NCI-H2227 (cell line): Measurements from ENCODE around the gene EML3.
"Not testable (repeated sequence)": the region's sequence is repeated elsewhere in the genome, so short reads cannot be mapped to it uniquely, and the experiment has no call there.

Source experiments
- DNase-seq: peaks from one replicate; lab custom pipeline; 2025; ENCODE audit not compliant: unreplicated experiment; lab: John Stamatoyannopoulos, UW

Gene EML3

GRCh38 chr11:62621567-62622470 is 9.2 kb upstream of the EML3 start, which contains the start of gene B3GAT3:
Gene B3GAT3, minus strand, starts transcription at chr11:62621986. Its CDS starts 39 bp downstream, at chr11:62621947.
- peak; percentile 99 for DNase-seq

DNA sequence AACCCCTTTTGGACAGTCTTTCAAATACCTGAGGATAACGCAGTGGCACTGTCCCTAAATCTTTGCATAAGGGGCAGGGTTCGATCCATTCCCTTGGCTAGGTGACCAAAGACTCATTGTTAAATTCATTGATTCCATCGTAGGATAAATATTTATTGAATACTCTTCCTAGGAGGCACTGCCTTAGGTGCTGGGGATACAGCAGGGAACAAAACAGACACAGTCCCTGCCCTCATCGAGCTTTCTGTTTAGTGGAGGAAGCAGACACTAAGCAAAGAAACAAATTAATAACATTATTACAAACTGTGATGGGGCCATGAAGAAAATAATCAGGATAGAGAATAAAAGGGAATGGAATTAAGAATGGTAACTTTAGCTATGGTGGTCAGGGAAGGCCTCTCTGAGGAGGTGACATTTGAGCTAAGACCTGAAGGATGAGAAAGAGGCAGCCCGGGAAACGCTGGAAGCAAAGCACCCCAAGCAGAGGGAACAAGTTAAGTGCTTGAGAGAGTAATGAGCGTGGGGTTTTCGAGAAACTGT is 8.5 kb upstream of the EML3 start:
- DNase-seq, result no peak

DNA sequence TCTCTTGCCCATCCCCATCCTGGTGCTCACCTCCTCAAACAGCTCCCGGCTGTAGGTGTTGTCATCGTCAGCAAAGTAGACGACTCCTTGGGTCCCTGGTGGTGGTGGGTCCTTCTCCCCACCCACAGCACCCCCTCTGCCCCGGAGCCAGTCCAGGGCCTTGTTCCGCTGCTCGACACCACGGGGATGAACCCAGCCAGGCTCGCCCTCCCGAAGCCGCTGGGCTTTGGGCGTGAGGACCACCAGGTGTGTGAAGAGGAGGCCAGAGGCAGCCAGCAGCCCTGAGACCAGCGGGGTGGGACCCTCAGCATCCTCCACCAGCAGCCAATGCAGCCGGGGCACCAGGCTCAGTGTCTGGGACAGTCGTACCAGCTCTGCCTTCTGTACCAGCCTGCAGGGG is 4.4 kb upstream of the EML3 start:
- not testable (repeated sequence) for DNase-seq

GRCh38 chr11:62615521-62615920 is 2.9 kb upstream of the EML3 start:
- DNase-seq, result no peak

GRCh38 chr11:62614275-62614674 is 1.7 kb upstream of the EML3 start:
- DNase-seq, result no peak

GRCh38 chr11:62613291-62613778 is 760 bp upstream of the EML3 start:
- DNase-seq, result no peak

GRCh38 chr11:62611705-62612365 is 740 bp downstream of the EML3 start:
- peak; percentile 60 for DNase-seq

- DNase-seq, result no peak
Observed at GRCh38 chr11:62610814-62611704, 1.5 kb downstream of the EML3 start.

DNA sequence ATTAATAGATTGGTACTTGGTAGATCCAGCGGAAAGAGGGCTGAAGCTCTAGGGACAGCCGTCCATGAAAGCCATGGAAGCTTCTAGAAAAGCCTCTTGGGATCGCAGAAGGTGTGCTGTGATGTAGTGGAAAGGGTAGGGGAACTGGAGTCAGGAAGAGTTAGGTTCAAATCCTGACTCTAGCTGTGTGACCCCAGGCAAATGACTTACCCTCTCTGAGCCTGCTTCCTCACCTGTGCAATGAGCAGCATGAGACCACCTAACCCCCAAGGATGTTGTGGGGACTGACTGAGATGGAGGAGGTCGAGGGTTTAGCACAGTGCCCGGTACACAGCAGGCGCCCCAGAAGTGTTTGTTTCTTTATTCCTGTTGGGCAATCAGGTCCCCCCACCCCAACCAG is 2.2 kb downstream of the EML3 start:
- DNase-seq, result no peak

GRCh38 chr11:62608776-62609175 is 3.8 kb downstream of the EML3 start:
- no peak for DNase-seq

GRCh38 chr11:62607714-62608113 is 4.9 kb downstream of the EML3 start:
- DNase-seq, result no peak

GRCh38 chr11:62605902-62606301 is 6.7 kb downstream of the EML3 start:
- DNase-seq, result no peak

DNA sequence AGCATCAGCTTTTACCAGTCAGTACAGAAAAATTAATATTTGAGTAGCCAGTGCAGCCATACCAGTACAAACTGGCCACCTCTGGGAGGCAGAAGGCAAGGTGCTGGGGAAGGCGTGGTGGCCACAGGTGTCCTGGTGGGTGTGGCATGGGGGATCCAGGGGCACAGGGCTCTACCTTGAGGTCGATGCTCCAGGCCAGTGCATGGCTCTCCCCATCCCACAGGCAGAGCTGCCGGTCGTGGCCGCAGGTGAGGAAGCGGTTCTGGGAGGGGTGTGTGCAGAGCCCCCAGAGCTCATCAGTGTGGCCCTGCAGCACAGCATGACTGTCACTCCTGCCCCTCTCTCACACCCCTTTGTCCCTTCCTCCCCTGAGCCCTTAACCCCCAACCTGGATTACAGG is 7.1 kb downstream of the EML3 start:
- no peak for DNase-seq

GRCh38 chr11:62604460-62605120 is 8.0 kb downstream of the EML3 start:
- peak; percentile 63 for DNase-seq

DNA sequence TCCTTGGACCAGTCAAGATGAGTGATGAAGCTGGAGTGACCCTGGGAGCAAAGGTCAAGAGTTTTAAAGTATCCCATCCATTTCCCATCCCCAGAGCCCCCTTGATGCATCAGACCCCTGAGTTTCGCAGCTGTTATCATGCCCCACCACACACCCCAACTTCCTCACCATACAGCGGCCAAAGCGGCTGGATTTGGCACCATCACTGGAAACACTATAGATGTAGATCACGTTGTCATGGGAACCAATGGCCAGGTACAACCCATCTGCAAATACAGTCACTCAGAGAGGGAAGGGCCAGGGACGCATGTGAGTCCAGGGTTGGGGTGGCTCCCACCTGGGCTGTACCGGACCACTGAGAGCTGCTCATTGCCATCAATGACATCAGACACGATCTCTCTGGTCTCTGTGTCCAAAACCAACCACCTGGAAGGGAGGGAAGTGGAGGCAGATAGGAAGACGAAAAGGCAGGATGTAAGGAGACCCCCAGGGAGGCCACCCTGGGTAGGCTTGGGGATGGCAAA is 8.7 kb downstream of the EML3 start:
- DNase-seq, result no peak

DNA sequence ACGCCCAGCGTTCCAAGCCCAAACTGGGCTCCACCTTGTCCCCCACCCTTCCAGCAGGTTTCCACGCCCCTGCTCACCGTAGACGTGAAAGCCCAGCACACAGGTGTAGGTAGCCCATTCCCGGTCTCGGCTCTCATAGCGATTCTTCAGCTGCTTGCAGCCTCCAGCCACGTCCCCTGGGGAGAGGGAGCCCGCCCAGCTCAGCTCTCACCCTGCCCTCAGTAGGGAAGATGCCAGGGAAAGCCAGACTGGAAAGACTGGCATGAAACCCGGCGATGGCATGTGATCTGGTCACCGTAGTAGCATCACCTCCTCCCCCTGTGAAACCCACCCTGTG is 9.5 kb downstream of the EML3 start:
- no peak for DNase-seq

GRCh38 chr11:62602141-62603071 is 10.2 kb downstream of the EML3 start:
- DNase-seq, result peak; percentile 80

DNA sequence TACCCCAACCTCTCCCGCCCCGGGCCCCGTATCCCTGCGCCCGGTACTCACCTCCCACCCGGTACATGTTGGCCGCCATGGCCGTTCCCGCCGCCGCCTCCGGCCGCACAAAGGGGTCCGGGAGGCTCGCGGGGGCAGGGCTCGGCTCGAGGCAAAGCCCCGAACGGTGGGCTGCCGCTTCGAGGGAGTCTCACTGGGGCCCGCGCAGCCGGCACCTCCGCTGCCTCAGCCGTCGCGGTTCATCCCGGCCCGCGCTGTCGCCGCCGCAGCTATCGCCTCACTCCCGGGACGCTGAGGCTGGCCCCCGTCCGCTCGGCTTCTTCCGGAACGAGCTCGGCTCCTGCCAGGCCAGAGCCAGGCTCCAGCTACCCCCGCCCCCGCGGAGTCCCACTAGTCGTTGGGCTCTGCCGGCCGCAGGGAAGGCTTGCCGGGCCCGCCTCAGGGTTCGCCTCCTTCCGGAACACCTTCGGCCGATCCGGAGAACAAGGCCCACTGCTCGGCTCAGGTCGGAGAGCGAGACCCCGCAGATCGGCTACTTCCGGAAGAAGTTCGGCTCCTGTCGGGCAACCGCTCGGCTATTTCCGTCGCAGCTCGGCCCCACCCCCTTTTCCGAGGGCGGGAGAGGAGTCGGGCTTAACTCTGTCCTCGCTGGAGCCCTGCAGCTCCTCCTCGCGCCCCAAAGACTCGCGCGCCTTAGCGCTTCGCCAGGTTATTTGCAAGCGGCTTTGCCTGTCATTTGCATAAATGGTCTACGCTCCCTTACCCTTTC is 11.0 kb downstream of the EML3 start, which contains the start of gene MTA2:
Gene MTA2, minus strand, starts transcription at position 494 of the 769 bp plus-strand sequence. Its CDS starts 415 bp downstream, at position 79.
- DNase-seq, result peak; percentile 99
